Fibroblast of lung (primary cell): ENCODE results near the gene DNAAF8. TPM values are rescaled to one million over a fixed set of nuclear protein-coding genes. Genes with fewer than 3 reads are reported as not detected.

ENCODE experiments used
- DNase-seq, 2 donors: peaks; one replicate each; pipeline versions ENCODE4 v3.0.0 to v3.0.0-alpha.2; 2010; ENCODE audit warnings: low read depth in 2 of 2
- H2AFZ ChIP-seq: 2 replicates; pipeline ENCODE4 v1.5.1; 2012; ENCODE audit warnings: low read length, control low read depth, inconsistent platforms
- H3K27ac ChIP-seq: 2 replicates; pipeline ENCODE4 v1.5.1; 2011; ENCODE audit warnings: low read length, control low read depth; ENCODE audit not compliant: insufficient read depth
- H3K27me3 ChIP-seq: 2 replicates; pipeline ENCODE4 v1.5.1; 2011; ENCODE audit warnings: mild to moderate bottlenecking, low read length; ENCODE audit not compliant: control insufficient read depth, insufficient read depth
- H3K36me3 ChIP-seq: 2 replicates; pipeline ENCODE4 v1.5.1; 2011; ENCODE audit warnings: low read length; ENCODE audit not compliant: control insufficient read depth, insufficient read depth
- H3K4me1 ChIP-seq: 2 replicates; pipeline ENCODE4 v1.5.1; 2011; ENCODE audit warnings: low read length; ENCODE audit not compliant: control insufficient read depth, insufficient read depth; ENCODE audit errors: extremely low read depth
- H3K4me2 ChIP-seq: 2 replicates; pipeline ENCODE4 v1.5.1; 2011; ENCODE audit warnings: low read length, control low read depth; ENCODE audit not compliant: insufficient read depth; ENCODE audit errors: extremely low read depth
- H3K4me3 ChIP-seq, 4 experiments: fragments of 200-600 bp in 1 of 4; sonication (generic) in 1 of 4; replicated peaks in 1 of 4; 2 replicates each; pipeline ENCODE4 v1.5.1; 2011 to 2016; ENCODE audit warnings: low read length in 4 of 4, low read depth in 3 of 4, mild to moderate bottlenecking in 3 of 4, control low read depth in 2 of 4, inconsistent platforms in 1 of 4, mixed read lengths in 1 of 4; ENCODE audit not compliant: insufficient read depth in 1 of 4; ENCODE audit errors: control extremely low read depth in 1 of 4
- H3K79me2 ChIP-seq: 2 replicates; pipeline ENCODE4 v1.5.1; 2012; ENCODE audit warnings: mild to moderate bottlenecking, low read length, inconsistent platforms; ENCODE audit not compliant: control insufficient read depth, insufficient read depth
- H3K9ac ChIP-seq: 2 replicates; pipeline ENCODE4 v1.5.1; 2011; ENCODE audit warnings: mild to moderate bottlenecking, low read length, control low read depth; ENCODE audit not compliant: insufficient read depth
- H3K9me3 ChIP-seq: 2 replicates; pipeline ENCODE4 v1.5.1; 2012; ENCODE audit warnings: low read depth, low read length; ENCODE audit not compliant: control insufficient read depth, insufficient read depth
- H4K20me1 ChIP-seq: 2 replicates; pipeline ENCODE4 v1.5.1; 2011; ENCODE audit warnings: low read length; ENCODE audit not compliant: control insufficient read depth, insufficient read depth; ENCODE audit errors: extremely low read depth
- EZH2 ChIP-seq: IDR thresholded peaks from 2 replicates; pipeline ENCODE4 v1.5.1; 2012; ENCODE audit warnings: low read length, control low read depth, mild to moderate bottlenecking; ENCODE audit errors: missing control alignments
- polyA plus RNA-seq, 2 donors: library from polyadenylated mRNA; depleted of rRNA in 1 of 2; stranded (reverse) in 1 of 2; unstranded in 1 of 2; fragments of >200 nt; gene quantifications; 2 replicates each; pipeline ENCODE4 v1.2.1, GENCODE V29; 2011 to 2012; ENCODE audit warnings: missing spikeins in 1 of 2
- total RNA-seq: library from RNA; depleted of rRNA; stranded (reverse); fragments of >200 nt; gene quantifications from 2 replicates; pipeline ENCODE4 v1.2.1, GENCODE V29; 2014
- TF ChIP-seq, protein P1 (sequence below), 2 donors: IDR thresholded peaks in 1 of 2; conservative IDR thresholded peaks in 1 of 2; 1 replicate in 1 of 2; 2 replicates in 1 of 2; pipeline ENCODE4 v1.5.1; 2011 to 2012; ENCODE audit warnings: low read length in 2 of 2, control low read depth in 1 of 2, inconsistent platforms in 1 of 2, low read depth in 1 of 2, mild to moderate bottlenecking in 1 of 2

DNAAF8 gene
- total and polyA plus RNA-seq, 2 donors (not counting 1 experiment from before 2014, with no cell fraction given), result 0.50 to 0.95 TPM

DNA sequence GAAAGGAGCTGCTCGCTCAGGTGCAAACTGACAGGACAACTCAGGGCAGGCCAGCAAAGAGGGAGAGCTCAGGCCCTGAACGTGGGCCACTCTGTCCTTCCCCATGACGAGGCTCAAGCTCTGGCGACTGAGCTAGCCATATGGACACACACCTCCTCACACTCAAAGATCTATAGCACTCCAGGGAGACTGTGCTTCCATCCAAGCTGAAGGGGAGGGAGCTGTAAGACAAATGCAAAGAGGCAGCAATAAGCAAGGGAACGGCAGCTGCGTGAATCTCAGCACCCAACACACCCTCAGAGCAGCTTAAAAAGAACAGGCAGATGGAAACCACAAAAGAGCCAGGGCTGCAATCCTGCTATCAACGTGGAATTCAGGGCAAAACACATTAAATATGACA lies 27.5 kb upstream of the DNAAF8 start:
- no peaks in the 10 kb centered on the region for H3K4me1 ChIP-seq
- no peak overlapping the region for H2AFZ ChIP-seq
- no peak overlapping the region for H3K27ac ChIP-seq
- no peak overlapping the region for H3K4me3 ChIP-seq
- H3K9me3 ChIP-seq, result no peaks in the 10 kb centered on the region
- no peak overlapping the region for H3K4me2 ChIP-seq
- no peak for TF ChIP-seq EZH2
- TF ChIP-seq, protein P1, sequence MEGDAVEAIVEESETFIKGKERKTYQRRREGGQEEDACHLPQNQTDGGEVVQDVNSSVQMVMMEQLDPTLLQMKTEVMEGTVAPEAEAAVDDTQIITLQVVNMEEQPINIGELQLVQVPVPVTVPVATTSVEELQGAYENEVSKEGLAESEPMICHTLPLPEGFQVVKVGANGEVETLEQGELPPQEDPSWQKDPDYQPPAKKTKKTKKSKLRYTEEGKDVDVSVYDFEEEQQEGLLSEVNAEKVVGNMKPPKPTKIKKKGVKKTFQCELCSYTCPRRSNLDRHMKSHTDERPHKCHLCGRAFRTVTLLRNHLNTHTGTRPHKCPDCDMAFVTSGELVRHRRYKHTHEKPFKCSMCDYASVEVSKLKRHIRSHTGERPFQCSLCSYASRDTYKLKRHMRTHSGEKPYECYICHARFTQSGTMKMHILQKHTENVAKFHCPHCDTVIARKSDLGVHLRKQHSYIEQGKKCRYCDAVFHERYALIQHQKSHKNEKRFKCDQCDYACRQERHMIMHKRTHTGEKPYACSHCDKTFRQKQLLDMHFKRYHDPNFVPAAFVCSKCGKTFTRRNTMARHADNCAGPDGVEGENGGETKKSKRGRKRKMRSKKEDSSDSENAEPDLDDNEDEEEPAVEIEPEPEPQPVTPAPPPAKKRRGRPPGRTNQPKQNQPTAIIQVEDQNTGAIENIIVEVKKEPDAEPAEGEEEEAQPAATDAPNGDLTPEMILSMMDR (conservative IDR thresholded peaks at IDR 0.05 in 1 of 2, IDR thresholded peaks at IDR 0.05 in 1 of 2; ENCODE audit: low read depth in 1 of 2, low read length in 2 of 2), result no peak
- no peaks in the 10 kb centered on the region for H3K27me3 ChIP-seq
- H3K9ac ChIP-seq, result no peak overlapping the region
- H3K79me2 ChIP-seq, result no peaks in the 10 kb centered on the region
- no peaks in the 10 kb centered on the region for H4K20me1 ChIP-seq
- no peak for DNase-seq
- peaks cover 4% of the 10 kb centered on the region for H3K36me3 ChIP-seq

DNA sequence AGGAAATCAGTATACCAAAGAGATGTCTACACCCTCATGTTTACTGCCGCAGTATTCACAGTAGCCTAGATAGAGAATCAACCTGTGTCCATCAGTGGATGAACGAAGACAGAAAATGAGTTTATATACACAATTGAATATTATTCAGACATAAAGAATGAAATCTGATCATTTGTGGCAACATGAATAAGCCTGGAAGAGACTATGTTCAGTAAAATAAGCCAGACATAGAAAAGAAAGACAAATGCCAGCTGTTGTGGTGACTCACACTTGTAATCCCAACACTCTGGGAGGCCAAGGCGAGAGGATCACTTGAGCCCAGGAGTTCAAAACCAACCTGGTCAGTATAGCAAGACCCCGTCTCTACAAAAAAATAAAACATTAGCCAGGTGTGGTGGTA lies 24.9 kb upstream of the DNAAF8 start:
- TF ChIP-seq, protein P1 (conservative IDR thresholded peaks at IDR 0.05 in 1 of 2, IDR thresholded peaks at IDR 0.05 in 1 of 2; ENCODE audit: low read depth in 1 of 2, low read length in 2 of 2), result no peak
- no peak for TF ChIP-seq EZH2
- no peaks in the 10 kb centered on the region for H4K20me1 ChIP-seq
- no peaks in the 10 kb centered on the region for H3K79me2 ChIP-seq
- H3K4me3 ChIP-seq, result no peak overlapping the region
- no peaks in the 10 kb centered on the region for H3K9me3 ChIP-seq
- H3K4me2 ChIP-seq, result no peak overlapping the region
- H3K4me1 ChIP-seq, result no peaks in the 10 kb centered on the region
- peak overlapping the region; percentile 20 for H3K27ac ChIP-seq
- DNase-seq, result peak; percentile 36 to 74
- H3K9ac ChIP-seq, result no peak overlapping the region
- no peaks in the 10 kb centered on the region for H3K27me3 ChIP-seq
- H2AFZ ChIP-seq, result no peak overlapping the region
- peaks cover 4% of the 10 kb centered on the region for H3K36me3 ChIP-seq

DNA sequence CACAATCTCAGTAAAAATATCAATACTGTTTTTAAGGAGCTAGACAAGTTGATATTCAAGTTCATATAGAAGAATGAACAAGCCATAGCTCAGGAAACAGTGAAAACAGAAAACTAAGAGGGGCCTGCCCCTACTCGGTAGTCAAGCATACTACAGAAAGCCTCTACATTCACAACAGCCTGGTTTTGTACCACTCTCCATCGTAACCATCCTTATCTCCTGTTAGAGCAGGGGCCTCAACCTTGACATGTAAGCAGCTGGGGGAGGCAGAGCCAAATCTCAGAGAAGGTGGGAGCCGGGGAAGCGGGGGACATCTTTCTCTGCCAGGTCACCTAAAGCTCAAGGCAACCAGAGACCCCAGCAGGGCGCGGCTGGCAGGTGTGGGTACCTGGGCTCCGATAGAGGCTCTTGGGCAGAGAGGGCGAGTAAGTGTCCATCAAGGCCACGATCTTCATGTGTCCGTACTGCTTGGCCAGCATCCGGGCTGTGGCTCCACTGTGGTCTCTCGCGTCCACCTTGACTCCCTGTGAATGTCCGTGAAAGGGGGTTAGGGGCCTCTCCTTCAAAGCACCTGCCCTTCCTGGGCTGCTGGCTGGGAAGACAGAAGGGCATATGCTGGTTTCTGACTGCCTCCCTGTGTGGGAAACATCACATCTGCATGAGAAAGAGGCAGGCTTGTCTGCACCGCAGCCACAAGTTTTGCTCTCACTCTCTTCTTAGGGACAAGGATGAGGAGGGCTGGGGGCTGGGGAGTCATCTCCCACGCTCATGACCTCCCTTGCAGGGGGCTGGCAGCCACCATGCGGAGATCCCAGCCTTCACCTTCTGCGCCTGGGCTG lies 20.5 kb upstream of the DNAAF8 start:
- H3K36me3 ChIP-seq, result peaks cover 4% of the 10 kb centered on the region
- no peak overlapping the region for H3K27ac ChIP-seq
- H4K20me1 ChIP-seq, result no peaks in the 10 kb centered on the region
- H3K4me2 ChIP-seq, result no peak overlapping the region
- DNase-seq, result no peak
- H3K9ac ChIP-seq, result no peak overlapping the region
- H3K4me3 ChIP-seq, result no peak overlapping the region
- no peaks in the 10 kb centered on the region for H3K4me1 ChIP-seq
- no peaks in the 10 kb centered on the region for H3K27me3 ChIP-seq
- no peak overlapping the region for H2AFZ ChIP-seq
- TF ChIP-seq, protein P1 (conservative IDR thresholded peaks at IDR 0.05 in 1 of 2, IDR thresholded peaks at IDR 0.05 in 1 of 2; ENCODE audit: low read depth in 1 of 2, low read length in 2 of 2), result no peak
- no peak for TF ChIP-seq EZH2
- H3K79me2 ChIP-seq, result no peaks in the 10 kb centered on the region
- H3K9me3 ChIP-seq, result no peaks in the 10 kb centered on the region
